T-helper 22 cell (primary cell): ENCODE data around the gene PCGF3.
"Not testable (repeated sequence)": the region's sequence is repeated elsewhere in the genome, so short reads cannot be mapped to it uniquely, and the experiment has no call there.

Experiments used
- DNase-seq: peaks from one replicate; pipeline ENCODE4 v3.0.0-alpha.2; 2020; ENCODE audit warnings: low read depth

PCGF3 gene

GRCh38 chr4:683247-683897 is 22.3 kb upstream of the PCGF3 start:
- DNase-seq, result no peak

- no peak for DNase-seq
Measured at GRCh38 chr4:683982-684622, 21.5 kb upstream of the PCGF3 start.

- no peak for DNase-seq
Measured at GRCh38 chr4:684623-685327, 20.9 kb upstream of the PCGF3 start.

GRCh38 chr4:685679-686412 is 19.8 kb upstream of the PCGF3 start:
- DNase-seq, result no peak

- DNase-seq, result no peak
Measured at GRCh38 chr4:686413-687040, 19.1 kb upstream of the PCGF3 start.

- no peak for DNase-seq
Measured at GRCh38 chr4:687048-687970, 18.3 kb upstream of the PCGF3 start.

GRCh38 chr4:687971-688853 is 17.4 kb upstream of the PCGF3 start:
- DNase-seq, result no peak

GRCh38 chr4:688854-689681 is 16.6 kb upstream of the PCGF3 start, which contains the start of gene SLC49A3:
Gene SLC49A3, minus strand, starts transcription at chr4:689151. Its CDS starts 24 bp downstream, at chr4:689127.
- DNase-seq, result no peak

- no peak for DNase-seq
Measured at GRCh38 chr4:689723-690122, 15.9 kb upstream of the PCGF3 start.

GRCh38 chr4:692771-693554 is 12.7 kb upstream of the PCGF3 start:
- DNase-seq, result no peak

- not testable (repeated sequence) for DNase-seq
Measured at GRCh38 chr4:694341-694940, 11.2 kb upstream of the PCGF3 start.

GRCh38 chr4:699816-700580 is 5.6 kb upstream of the PCGF3 start:
- no peak for DNase-seq

GRCh38 chr4:700587-701264 is 4.9 kb upstream of the PCGF3 start:
- no peak for DNase-seq

- DNase-seq, result no peak
Measured at GRCh38 chr4:702618-703048, 3.0 kb upstream of the PCGF3 start.

- DNase-seq, result no peak
Measured at GRCh38 chr4:703336-704197, 2.1 kb upstream of the PCGF3 start.
